SH-SY5Y (cell line): Measurements from ENCODE around the gene TBCD.

Source experiments
- GATA2 ChIP-seq: IDR thresholded peaks from 2 replicates; pipeline ENCODE4 v1.6.1; 2011; ENCODE audit warnings: mild to moderate bottlenecking, low read depth, low read length
- GATA3 ChIP-seq: IDR thresholded peaks from 2 replicates; pipeline ENCODE4 v1.6.1; 2011; ENCODE audit warnings: low read depth, mild to moderate bottlenecking, low read length, moderate library complexity

- no peak for TF ChIP-seq GATA2
- no peak for TF ChIP-seq GATA3
Observed at GRCh38 chr17:82812601-82813000, 60.7 kb downstream of the TBCD start.
